ENCODE results near the gene CEBPG.

Gene CEBPG

GRCh38 chr19:33394723-33395560, 21.4 kb downstream of the CEBPG start:
- no peak for DNase-seq (ENCODE audit: low read depth in 2 of 3, low spot score in 1 of 3)

- DNase-seq (ENCODE audit: low read depth in 2 of 3, low spot score in 1 of 3), result no peak
Observed at GRCh38 chr19:33395561-33396550, 22.3 kb downstream of the CEBPG start.

- no peak for DNase-seq (ENCODE audit: low read depth in 2 of 3, low spot score in 1 of 3)
Observed at GRCh38 chr19:33396701-33397535, 23.4 kb downstream of the CEBPG start.

- DNase-seq (ENCODE audit: low read depth in 2 of 3, low spot score in 1 of 3), result no peak
Observed at GRCh38 chr19:33397536-33398360, 24.2 kb downstream of the CEBPG start.

- DNase-seq (ENCODE audit: low read depth in 2 of 3, low spot score in 1 of 3), result no peak
Observed at GRCh38 chr19:33398361-33399060, 25.0 kb downstream of the CEBPG start.

- no peak for DNase-seq (ENCODE audit: low read depth in 2 of 3, low spot score in 1 of 3)
Observed at GRCh38 chr19:33399081-33399744, 25.7 kb downstream of the CEBPG start.

GRCh38 chr19:33399745-33400681, 26.5 kb downstream of the CEBPG start:
- DNase-seq (ENCODE audit: low read depth in 2 of 3, low spot score in 1 of 3), result no peak

- DNase-seq (ENCODE audit: low read depth in 2 of 3, low spot score in 1 of 3), result no peak
Observed at GRCh38 chr19:33400856-33401682, 27.6 kb downstream of the CEBPG start.

- DNase-seq (ENCODE audit: low read depth in 2 of 3, low spot score in 1 of 3), result no peak
Observed at GRCh38 chr19:33401683-33402420, 28.3 kb downstream of the CEBPG start.

GRCh38 chr19:33402421-33403220, 29.1 kb downstream of the CEBPG start:
- DNase-seq (ENCODE audit: low read depth in 2 of 3, low spot score in 1 of 3), result no peak

GRCh38 chr19:33403221-33403972, 29.9 kb downstream of the CEBPG start:
- no peak for DNase-seq (ENCODE audit: low read depth in 2 of 3, low spot score in 1 of 3)

- DNase-seq (ENCODE audit: low read depth in 2 of 3, low spot score in 1 of 3), result no peak
Observed at GRCh38 chr19:33403973-33404304, 30.4 kb downstream of the CEBPG start.

- DNase-seq (ENCODE audit: low read depth in 2 of 3, low spot score in 1 of 3), result no peak
Observed at GRCh38 chr19:33404506-33405253, 31.2 kb downstream of the CEBPG start.

GRCh38 chr19:33405254-33405552, 31.7 kb downstream of the CEBPG start:
- no peak for DNase-seq (ENCODE audit: low read depth in 2 of 3, low spot score in 1 of 3)
